ENCODE data around the gene UBAC1.

Gene UBAC1

GRCh38 chr9:135902655-135903357 is 58.4 kb downstream of the UBAC1 start:
- TF ChIP-seq, protein P1, sequence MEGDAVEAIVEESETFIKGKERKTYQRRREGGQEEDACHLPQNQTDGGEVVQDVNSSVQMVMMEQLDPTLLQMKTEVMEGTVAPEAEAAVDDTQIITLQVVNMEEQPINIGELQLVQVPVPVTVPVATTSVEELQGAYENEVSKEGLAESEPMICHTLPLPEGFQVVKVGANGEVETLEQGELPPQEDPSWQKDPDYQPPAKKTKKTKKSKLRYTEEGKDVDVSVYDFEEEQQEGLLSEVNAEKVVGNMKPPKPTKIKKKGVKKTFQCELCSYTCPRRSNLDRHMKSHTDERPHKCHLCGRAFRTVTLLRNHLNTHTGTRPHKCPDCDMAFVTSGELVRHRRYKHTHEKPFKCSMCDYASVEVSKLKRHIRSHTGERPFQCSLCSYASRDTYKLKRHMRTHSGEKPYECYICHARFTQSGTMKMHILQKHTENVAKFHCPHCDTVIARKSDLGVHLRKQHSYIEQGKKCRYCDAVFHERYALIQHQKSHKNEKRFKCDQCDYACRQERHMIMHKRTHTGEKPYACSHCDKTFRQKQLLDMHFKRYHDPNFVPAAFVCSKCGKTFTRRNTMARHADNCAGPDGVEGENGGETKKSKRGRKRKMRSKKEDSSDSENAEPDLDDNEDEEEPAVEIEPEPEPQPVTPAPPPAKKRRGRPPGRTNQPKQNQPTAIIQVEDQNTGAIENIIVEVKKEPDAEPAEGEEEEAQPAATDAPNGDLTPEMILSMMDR (IDR thresholded peaks at IDR 0.05; ENCODE audit: insufficient read depth, low read depth, low read length, missing control alignments), result no peak
- DNase-seq (ENCODE audit: low read depth), result no peak
- H3K4me3 ChIP-seq (ENCODE audit: low read depth, low read length), result no peak overlapping the region

GRCh38 chr9:135901826-135902225 is 59.3 kb downstream of the UBAC1 start:
- TF ChIP-seq, protein P1 (IDR thresholded peaks at IDR 0.05; ENCODE audit: insufficient read depth, low read depth, low read length, missing control alignments), result no peak
- DNase-seq (ENCODE audit: low read depth), result no peak
- no peak overlapping the region for H3K4me3 ChIP-seq (ENCODE audit: low read depth, low read length)

DNA sequence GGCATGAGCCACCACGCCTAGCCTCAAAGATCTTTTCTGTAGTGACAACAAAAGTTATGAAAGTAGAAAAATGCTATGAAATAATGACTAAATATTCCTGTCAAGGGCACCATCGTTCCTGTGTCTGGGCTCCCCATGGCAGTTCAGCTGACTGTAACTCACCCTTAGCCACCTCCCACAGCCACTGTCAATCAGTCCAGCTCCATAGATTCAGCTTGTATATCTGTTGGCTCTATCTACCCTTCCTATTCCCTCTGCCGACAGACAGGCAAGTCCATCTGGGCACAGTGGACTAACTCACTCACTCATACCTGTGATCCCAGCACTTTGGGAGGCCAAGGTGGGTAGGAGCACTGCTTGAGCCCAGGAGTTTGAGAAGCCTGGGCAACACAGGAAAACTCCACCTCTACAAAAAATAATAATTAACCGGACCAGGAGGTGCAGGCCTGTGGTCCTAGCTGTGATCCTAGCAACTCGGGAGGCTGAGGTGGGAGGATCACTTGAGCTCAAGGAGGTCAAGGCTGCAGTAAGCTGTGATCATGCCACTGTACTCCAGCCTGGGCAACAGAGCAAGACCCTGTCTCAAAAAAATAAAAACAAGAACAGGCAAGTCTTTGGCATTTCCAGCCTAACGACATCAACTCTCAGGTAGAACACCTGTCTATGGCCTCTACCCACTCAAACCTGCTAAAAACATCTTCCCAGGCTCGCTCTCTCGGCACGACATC is 60.0 kb downstream of the UBAC1 start:
- TF ChIP-seq, protein P1 (IDR thresholded peaks at IDR 0.05; ENCODE audit: insufficient read depth, low read depth, low read length, missing control alignments), result no peak

GRCh38 chr9:135898634-135899407 is 62.4 kb downstream of the UBAC1 start:
- TF ChIP-seq, protein P1 (IDR thresholded peaks at IDR 0.05; ENCODE audit: insufficient read depth, low read depth, low read length, missing control alignments), result no peak
- no peak for DNase-seq (ENCODE audit: low read depth)
- no peak overlapping the region for H3K4me3 ChIP-seq (ENCODE audit: low read depth, low read length)

More for the DNA sequence above, 60.0 kb downstream of the UBAC1 start:
- H3K4me3 ChIP-seq (ENCODE audit: low read depth, low read length), result no peak overlapping the region
- no peak for DNase-seq (ENCODE audit: low read depth)

GRCh38 chr9:135896626-135897025 is 64.5 kb downstream of the UBAC1 start:
- no peak overlapping the region for H3K4me3 ChIP-seq (ENCODE audit: low read depth, low read length)
- DNase-seq (ENCODE audit: low read depth), result no peak
- TF ChIP-seq, protein P1 (IDR thresholded peaks at IDR 0.05; ENCODE audit: insufficient read depth, low read depth, low read length, missing control alignments), result no peak

DNA sequence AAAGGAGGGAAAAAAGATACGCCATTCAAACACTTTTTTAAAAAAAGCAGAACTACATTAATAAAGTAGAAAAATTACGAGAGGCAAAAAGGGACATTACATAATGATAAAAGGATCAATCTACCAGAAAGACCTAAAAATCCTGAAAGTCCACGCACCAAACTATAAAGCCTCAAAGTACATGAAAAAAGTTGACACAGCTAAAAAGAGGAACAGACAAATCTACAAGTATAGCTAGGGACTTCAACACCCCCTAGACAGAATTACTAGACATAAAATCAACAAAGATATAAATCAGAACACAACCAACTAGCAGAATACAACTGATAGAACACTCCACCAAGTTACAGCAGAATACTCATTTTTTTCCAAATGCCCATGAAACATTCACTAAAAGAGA is 65.0 kb downstream of the UBAC1 start:
- TF ChIP-seq, protein P1 (IDR thresholded peaks at IDR 0.05; ENCODE audit: insufficient read depth, low read depth, low read length, missing control alignments), result no peak
- no peak overlapping the region for H3K4me3 ChIP-seq (ENCODE audit: low read depth, low read length)
- no peak for DNase-seq (ENCODE audit: low read depth)
